ENCODE data around the gene NEK11.

DNA sequence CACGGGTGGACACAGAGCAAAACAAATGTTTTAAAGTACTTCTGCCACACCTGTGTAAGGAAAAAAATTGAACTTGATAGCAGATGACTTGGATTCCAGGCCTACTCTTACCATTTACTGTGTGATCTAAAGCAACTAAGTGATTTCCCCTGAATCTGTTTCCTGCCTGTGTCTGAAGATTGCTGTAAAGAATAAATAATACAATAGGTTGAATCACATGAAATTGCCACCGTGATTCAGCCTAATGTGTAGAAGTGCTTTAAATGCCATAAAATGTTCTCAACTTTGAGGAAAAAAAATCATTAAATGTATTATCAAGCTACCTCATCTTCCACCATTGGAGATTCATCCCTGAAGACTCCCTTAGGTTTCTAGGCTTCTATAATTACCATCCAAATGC lies 327.3 kb downstream of the NEK11 start:
- TF ChIP-seq, protein P1, sequence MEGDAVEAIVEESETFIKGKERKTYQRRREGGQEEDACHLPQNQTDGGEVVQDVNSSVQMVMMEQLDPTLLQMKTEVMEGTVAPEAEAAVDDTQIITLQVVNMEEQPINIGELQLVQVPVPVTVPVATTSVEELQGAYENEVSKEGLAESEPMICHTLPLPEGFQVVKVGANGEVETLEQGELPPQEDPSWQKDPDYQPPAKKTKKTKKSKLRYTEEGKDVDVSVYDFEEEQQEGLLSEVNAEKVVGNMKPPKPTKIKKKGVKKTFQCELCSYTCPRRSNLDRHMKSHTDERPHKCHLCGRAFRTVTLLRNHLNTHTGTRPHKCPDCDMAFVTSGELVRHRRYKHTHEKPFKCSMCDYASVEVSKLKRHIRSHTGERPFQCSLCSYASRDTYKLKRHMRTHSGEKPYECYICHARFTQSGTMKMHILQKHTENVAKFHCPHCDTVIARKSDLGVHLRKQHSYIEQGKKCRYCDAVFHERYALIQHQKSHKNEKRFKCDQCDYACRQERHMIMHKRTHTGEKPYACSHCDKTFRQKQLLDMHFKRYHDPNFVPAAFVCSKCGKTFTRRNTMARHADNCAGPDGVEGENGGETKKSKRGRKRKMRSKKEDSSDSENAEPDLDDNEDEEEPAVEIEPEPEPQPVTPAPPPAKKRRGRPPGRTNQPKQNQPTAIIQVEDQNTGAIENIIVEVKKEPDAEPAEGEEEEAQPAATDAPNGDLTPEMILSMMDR (IDR thresholded peaks at IDR 0.05), result no peak
- TF ChIP-seq POLR2AphosphoS5 (IDR thresholded peaks at IDR 0.05), result no peak
- TF ChIP-seq POLR2A (IDR thresholded peaks at IDR 0.05), result no peak
- TF ChIP-seq EP300 (IDR thresholded peaks at IDR 0.05), result no peak
